K562 treated with DMSO at 1 percent for 4 hours (cell line): ENCODE results near the gene SKP2. TPM values are rescaled to one million over a fixed set of nuclear protein-coding genes. Genes with fewer than 3 reads are reported as not detected.

Source experiments
- total RNA-seq: library from RNA; unstranded; fragments of 300-600 nt; gene quantifications from 2 replicates; pipeline ENCODE4 v1.2.3, GENCODE V29; 2022; ENCODE audit not compliant: insufficient read depth

The SKP2 gene
- total RNA-seq, result 23.5 and 28.9 TPM in 2 replicates

GRCh38 chr5:36151434-36152323, at the start of gene SKP2, which contains the start of gene LMBRD2:
Gene SKP2 (plus strand): TSS chr5:36152111. CDS start chr5:36152263, 152 bp downstream.
Gene LMBRD2 (minus strand): TSS chr5:36151887. CDS start chr5:36143349, 8,538 bp downstream.

Other genes starting within 250 kb of the SKP2 start
- not detected in 2 replicates for gene CAPSL, start 213.5 kb upstream of the SKP2 start, total RNA-seq
- gene UGT3A1, start 160.7 kb upstream of the SKP2 start, total RNA-seq, result not detected in 2 replicates
- not detected in 2 replicates for gene UGT3A2, start 85.2 kb upstream of the SKP2 start, total RNA-seq
- 4.0 and 4.9 TPM in 2 replicates for gene LMBRD2, start 224 bp upstream of the SKP2 start, total RNA-seq
- gene NADK2, start 89.8 kb downstream of the SKP2 start, total RNA-seq, result 10.3 and 13.5 TPM in 2 replicates
- not detected in 2 replicates for gene RANBP3L, start 149.8 kb downstream of the SKP2 start, total RNA-seq